Ammon's horn (tissue), 1 donor: ENCODE results near the gene HBD.
"Not testable (repeated sequence)": the region's sequence is repeated elsewhere in the genome, so short reads cannot be mapped to it uniquely, and the experiment has no call there.

Experiments
- DNase-seq: peaks from one replicate; pipeline ENCODE4 v3.0.0-alpha.2; 2016; ENCODE audit warnings: low spot score

Gene HBD

DNA sequence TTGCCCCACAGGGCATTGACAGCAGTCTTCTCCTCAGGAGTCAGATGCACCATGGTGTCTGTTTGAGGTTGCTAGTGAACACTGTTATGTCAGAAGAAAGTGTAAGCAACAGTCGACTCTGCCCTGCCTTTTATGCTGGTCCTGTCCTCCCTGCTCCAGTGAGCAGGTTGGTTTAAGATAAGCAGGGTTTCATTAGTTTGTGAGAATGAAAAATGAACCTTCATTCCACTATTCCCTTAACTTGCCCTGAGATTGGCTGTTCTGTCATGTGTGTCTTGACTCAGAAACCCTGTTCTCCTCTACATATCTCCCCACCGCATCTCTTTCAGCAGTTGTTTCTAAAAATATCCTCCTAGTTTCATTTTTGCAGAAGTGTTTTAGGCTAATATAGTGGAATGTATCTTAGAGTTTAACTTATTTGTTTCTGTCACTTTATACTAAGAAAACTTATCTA is at the start of gene HBD:
HBD (minus strand) TSS at position 103 of the 454 bp plus-strand sequence; CDS start at position 53, 50 bp downstream.
- DNase-seq = no peak

DNA sequence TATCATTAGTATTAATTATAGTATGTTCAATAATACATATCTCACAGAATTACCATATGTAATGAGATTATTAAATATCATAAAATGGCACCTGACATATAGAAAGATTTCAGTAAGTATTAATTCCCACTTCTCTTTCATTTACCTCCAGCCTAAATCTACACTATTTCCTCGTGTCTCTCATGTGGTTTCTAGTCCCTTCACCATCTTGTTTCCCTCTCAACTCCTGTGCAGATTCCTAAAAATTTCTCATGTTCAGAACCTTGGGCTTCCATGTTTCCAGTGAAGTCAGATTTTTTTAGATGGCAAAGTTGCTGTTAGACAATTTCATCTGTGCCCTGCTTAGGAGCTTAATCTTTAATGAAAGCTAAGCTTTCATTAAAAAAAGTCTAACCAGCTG is 49.6 kb upstream of the HBD start:
- no peak for DNase-seq

DNA sequence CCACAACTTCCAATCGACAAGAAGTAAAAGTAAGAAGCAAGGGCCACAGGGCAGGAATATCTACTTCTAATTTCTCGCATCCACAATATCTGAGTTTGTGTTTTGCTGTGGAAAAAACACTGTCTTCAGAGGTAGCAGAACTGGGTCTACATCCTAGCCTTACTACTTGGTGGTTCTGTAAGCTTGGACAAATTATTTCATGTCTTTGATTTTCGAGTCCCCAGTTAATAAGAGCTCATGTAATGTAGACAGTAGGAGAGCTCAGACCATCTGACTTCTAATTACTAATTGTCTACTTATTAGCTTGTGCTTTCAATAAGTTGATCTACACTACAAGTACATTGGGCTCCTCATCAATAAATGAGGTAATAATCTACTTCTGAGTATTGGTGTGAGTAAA is 48.8 kb upstream of the HBD start:
- no peak for DNase-seq

DNA sequence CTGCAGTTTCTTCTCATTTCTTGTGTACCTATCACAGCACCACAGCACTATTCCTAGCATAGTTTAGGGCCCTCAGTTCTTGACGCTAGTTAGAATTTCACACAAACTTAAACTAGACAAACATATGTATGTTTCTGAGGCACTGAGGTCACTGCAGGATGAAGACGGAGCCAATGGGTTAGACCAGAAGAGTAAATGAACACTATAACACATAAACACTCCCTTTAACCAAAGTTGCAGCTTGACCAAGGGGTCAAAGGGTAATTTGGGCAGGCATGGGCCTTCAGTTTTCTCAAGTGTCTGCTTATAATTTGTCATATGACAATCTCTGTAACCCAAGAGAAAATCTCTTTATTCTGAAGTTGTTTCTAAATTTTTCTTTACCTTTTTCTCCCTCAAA is 48.3 kb upstream of the HBD start:
- DNase-seq = no peak

DNA sequence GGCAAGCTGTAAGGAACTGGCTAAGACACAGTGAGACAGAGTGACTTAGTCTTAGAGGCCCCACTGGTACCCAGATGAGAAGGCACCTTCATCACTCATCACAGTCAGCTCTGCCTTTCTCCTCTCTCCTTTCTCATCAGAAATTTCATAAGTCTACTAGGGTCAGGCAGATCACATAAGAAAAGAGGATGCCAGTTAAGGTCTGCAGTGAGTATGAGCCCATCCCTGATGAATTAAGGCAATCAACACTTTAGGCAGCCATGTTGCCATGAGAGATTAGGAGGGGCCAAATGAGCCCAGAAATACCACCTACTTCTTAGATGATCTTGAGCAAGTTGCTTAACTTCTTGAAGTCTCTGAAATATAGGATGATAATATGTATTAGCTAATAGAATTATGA is 47.3 kb upstream of the HBD start:
- no peak for DNase-seq

DNA sequence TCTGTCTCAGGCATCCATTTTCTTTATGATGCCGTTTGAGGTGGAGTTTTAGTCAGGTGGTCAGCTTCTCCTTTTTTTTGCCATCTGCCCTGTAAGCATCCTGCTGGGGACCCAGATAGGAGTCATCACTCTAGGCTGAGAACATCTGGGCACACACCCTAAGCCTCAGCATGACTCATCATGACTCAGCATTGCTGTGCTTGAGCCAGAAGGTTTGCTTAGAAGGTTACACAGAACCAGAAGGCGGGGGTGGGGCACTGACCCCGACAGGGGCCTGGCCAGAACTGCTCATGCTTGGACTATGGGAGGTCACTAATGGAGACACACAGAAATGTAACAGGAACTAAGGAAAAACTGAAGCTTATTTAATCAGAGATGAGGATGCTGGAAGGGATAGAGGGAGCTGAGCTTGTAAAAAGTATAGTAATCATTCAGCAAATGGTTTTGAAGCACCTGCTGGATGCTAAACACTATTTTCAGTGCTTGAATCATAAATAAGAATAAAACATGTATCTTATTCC is 46.4 kb upstream of the HBD start:
- DNase-seq = no peak

DNA sequence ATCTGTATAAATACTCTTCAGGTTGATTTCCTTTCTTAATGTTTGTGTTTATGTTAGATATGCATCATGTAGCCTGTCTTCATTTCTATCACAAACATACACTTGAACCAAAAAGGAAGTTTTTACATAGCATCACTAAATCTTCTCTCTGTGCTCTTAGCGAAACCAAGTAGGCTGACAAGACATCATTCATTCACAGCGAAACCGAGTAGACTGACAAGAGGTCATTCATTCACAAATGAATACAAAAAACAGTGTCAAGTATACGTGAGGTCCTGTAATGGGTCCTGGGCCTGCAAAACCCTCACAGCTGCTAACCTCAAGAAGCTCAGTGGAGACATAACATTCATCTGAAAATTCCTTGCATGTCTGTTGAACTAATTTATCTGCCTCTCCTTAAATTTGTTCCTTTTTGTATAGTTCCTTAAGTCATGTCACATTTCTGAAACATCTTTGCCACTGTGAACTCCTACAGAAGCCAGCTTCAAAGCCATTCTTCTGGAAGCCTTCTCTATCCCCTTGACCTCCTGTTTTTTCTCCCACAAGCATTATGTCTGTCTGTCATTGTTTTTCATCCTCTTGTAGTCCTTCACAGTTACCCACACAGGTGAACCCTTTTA is 45.3 kb upstream of the HBD start:
- DNase-seq = no peak

DNA sequence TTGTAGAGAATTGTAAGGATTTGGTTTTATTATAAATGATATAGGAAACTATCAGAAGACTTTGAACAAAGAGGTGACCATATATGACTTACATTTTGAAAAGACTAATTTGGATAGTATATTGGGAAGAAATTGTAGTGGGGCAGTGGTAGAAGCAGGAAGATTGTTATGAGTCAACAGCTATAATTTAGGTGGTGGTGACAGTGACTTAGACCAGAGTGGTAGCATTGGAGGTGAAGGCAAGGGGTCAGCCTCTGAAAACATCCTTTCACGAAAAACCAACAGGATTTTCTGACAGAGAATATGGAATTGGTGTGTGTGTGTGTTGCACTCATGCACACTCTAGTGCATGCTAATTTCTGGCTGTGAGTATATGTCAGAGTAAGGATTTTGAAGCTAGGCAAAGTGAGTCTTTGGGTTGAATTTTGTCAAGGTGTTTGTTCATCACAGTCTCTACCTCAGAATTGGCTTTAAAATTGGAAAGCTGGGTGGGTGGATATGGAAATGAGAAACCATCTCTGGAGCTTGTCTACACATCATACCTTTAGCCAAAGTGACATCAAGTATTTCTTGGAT is 43.6 kb upstream of the HBD start:
- DNase-seq = no peak

DNA sequence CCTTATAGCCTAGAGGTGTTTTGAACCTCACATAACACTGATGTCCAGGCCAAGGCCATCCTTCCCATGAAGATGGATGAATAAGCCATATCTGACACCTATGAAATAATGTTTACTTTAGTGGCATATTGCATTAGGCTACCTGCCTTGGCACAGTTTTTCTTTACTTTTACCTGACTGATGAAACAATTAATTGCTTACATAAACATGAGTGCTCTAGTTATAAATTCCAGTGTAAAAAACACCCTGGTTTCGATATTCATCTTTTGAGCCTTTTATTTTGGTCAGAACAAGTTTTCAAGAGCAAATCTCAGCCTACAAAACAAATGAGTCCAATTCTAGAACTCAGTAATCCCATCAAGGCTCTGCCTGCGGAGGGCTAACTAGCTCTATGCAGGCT is 42.4 kb upstream of the HBD start:
- DNase-seq = no peak

DNA sequence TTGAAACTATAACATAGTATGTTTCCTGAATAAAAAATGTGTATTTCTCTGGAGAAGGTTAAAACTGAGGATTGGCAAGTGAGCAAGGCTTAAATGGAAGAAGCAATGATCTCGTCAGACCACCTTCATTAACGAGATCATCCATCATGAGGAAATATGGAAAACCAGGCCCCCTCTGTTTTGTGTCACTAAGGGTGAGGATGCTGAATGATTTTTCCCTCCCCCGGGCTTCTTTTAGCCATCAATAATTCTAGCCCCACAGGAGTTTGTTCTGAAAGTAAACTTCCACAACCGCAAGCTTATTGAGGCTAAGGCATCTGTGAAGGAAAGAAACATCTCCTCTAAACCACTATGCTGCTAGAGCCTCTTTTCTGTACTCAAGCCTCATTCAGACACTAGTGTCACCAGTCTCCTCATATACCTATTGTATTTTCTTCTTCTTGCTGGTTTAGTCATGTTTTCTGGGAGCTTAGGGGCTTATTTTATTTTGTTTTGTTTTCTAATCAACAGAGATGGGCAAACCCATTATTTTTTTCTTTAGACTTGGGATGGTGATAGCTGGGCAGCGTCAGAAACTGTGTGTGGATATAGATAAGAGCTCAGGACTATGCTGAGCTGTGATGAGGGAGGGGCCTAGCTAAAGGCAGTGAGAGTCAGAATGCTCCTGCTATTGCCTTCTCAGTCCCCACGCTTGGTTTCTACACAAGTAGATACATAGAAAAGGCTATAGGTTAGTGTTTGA is 41.3 kb upstream of the HBD start:
- no peak for DNase-seq

DNA sequence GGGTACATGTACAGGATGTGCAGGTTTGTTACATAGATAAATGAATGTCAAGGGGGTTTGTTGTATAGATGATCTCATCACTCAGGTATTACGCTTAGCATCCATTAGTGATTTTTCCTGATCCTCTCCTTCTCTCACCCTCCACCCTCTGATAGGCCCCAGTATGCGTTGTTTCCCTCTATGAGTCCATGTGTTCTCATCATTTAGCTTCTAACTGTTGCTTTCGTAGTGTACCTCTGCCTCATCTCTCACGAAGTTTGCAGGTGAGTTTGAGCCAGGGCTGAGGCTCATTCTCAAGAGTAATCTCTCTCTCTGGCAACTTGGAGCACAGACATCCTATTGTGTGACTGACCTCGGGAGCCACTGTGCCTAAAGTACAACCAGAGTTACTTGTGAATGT is 40.1 kb upstream of the HBD start:
- no peak for DNase-seq

DNA sequence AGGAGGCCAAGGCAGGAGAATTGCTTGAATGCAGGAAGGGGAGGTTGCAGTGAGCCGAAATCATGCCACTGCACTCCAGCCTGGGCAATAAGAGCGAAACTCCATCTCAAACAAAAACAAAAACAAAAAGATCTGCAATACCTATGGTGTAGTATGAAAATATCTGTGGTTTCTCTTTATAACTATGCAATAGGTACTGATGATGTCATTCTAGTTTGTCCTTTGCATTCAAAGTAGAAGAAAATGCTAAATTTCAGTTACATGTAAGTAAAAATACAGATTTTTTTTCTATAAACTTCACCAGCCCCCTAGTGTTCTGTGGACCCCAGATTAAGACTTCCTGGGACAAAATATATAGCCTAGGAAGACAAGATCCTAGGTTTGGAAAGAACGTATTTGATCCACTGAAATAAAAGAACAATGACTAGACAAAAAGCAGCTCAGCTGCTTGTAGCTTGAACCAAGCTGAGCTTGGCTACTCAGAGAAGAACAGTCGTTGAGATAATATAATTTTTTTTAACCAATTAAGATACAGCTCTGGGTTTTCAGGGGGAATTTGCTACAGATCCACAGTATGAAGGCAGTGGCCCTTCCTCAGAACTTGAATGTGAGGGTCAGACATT is 38.2 kb upstream of the HBD start:
- no peak for DNase-seq

DNA sequence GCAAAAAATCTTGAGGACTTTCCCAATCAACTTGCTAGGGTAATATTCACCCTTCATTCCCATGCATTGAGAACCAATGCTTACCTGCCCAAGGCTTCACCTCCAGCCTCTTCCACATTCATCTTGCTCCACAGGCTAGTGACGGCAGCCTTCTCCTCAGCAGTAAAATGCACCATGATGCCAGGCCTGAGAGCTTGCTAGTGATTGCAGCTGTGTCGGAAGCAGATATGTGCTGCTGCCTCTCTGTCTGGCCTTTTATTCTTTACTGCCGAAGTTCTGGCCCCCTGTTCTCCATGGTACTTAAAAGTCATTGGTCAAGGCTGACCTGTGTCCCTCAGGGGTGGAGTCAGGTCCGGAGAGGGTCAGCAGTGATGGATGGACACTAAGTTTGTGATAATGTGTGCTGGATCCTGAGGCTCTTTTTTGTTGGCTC is 35.4 kb upstream of the HBD start, which contains the start of gene HBE1:
HBE1 (minus strand) TSS at position 231 of the 433 bp plus-strand sequence; CDS start at position 176, 55 bp downstream.
- DNase-seq = no peak

DNA sequence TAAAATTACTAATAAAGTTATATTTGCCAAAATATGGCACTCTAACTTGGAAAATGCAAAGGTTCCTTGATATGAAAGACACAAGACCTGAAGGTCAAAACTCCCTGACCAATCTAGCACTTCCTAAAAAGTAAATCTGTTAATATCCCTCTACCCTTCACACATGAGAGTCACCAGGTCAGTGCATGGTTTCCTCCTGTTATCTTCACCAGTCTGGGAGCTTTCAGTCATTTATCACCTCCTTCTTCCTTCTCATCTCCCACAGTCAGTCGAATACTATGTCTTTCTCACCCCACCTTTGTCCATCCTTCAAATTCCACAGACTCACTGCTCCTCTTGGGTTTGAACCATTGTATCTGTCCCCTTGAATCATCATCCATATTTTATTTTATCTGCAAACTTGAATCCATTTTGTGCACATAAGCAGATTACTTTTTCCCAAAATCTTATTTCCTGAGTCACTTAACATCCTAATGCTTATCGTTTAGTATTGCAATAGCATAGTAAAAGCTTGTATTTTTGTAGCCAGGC is 32.8 kb upstream of the HBD start:
- DNase-seq = no peak

DNA sequence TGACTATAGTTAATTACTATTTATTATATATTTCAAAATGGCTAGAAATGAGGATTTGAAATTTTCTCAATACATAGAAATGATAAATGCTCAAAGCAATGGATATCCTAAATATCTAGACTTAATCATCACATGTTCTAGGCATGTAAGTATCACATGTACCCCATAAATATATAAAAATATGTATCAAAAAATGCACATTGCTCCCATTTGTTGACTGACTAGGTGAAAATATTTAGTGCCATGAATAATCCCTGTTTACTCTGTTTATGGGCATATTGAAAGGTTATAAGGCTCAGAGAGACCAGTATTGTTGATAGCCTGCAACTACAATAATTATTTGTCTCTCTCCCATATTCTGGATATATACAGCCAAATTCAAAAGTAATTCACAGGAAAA is 32.3 kb upstream of the HBD start:
- DNase-seq = no peak

DNA sequence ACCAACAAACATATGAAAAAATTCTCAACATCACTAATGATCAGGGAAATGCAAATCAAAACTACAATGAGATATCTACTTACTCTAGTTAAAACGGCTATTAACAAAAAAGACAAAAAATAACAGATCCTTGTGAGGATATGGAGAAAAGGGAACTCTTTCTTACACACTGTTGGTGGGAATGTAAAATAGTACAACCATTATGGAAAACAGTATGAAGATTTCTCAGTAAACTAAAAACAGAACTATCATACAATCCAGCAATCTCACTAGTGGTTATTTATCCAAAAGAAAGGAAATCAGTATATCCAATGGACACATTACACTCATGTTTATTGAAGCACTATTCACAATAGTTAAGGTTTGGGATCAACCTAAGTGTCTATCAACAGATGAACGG is 31.5 kb upstream of the HBD start:
- no peak for DNase-seq

DNA sequence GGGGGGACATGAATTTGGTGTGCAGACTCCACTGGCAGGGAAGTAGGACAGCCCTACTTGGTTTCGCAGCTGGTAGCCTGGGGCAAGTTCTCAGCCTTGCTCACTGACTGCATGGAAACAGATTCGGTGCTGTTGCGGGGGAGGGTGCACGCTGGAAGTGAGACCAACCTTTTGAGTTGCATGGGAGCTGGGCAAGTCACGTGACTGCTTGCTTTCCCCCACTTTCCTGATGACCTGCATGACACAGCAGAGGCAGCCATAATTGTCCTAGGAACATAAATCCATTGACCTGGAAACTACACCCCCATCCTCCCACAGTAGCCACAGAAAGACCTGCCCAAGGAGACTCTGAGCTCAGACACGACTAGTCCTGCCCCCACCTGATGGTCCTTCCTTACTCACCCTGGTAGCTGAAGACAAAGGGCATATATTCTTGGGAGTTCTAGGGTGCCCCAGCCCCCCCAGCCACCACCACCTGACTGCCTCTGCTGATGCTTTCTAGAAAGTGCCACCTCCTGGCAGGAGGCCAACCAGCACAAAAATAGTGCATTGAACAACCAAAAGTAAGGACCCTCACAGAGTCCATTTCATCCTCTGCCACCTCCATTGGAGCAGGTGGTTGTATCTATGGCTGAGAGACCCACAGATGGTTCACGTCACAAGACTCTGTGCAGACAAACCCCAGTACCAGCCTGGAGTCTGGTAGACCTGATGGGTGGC is 24.4 kb upstream of the HBD start:
- no peak for DNase-seq

DNA sequence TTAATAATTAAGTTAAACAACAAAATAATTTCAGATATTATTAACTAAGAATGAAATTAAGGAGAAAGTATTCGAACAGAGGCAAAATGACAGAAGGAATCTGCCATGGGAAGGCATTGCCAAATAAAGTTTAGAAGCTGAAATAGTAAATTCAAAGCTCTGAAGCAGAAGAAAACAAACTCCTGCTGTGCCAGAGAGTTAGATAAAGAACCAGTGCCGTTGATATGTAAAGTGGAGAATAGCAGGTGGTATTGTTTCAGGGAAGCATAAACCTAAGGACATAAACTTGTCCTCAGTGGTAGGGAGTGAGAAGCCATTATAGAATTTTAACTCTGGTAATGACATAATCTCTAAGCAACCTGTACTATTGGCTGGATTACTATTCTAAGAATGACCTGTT is 23.0 kb upstream of the HBD start:
- DNase-seq = no peak

DNA sequence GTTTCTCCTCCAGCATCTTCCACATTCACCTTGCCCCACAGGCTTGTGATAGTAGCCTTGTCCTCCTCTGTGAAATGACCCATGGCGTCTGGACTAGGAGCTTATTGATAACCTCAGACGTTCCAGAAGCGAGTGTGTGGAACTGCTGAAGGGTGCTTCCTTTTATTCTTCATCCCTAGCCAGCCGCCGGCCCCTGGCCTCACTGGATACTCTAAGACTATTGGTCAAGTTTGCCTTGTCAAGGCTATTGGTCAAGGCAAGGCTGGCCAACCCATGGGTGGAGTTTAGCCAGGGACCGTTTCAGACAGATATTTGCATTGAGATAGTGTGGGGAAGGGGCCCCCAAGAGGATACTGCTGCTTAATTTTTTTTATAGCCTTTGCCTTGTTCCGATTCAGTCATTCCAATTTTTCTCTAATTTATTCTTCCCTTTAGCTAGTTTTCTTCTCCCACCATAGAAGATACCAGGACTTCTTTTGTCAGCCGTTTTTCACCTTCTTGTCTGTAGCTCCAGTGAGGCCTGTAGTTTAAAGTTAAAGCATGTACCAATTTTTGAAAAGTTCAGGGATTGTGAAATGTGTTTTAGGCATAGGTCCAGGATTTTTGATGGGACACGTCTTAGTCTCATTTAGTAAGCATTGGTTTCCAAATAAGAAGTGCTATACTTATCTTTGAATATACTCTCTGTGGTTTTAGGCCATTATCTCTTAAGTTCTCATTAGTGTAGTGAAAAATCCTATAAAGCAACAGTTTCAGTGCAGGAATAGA is 20.5 kb upstream of the HBD start, which contains the start of gene HBG2:
HBG2 (minus strand) TSS at position 136 of the 768 bp plus-strand sequence; CDS start at position 83, 53 bp downstream.
- not testable (repeated sequence) for DNase-seq

DNA sequence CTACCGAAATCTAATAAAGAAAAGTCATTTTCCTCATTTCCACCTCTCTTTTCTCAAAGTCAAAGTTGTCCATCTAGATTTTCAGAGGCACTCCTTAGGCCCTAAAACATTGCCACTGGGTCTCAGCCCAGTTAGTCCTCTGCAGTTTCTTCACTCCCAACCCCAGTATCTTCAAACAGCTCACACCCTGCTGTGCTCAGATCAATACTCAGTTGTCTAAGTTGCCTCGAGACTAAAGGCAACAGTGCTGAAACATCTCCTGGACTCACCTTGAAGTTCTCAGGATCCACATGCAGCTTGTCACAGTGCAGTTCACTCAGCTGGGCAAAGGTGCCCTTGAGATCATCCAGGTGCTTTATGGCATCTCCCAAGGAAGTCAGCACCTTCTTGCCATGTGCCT is 19.7 kb upstream of the HBD start:
- not testable (repeated sequence) for DNase-seq

DNA sequence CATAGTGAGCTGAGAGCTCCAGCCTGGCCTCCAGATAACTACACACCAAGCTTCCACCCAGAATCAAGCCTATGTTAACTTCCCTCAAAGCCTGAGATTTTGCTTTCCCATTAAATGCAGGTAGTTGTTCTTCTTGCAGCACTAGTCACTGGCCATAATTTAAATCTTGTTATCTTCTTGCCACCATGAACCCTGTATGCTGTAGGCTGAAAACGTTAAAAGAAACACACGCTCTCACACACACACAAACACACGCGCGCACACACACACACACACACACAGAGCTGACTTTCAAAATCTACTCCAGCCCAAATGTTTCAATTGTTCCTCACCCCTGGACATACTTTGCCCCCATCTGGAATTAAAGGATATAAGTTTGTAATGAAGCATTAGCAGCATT is 19.2 kb upstream of the HBD start:
- not testable (repeated sequence) for DNase-seq
